ENCODE data around the gene CTNNAL1.
"Not testable (repeated sequence)": the region's sequence is repeated elsewhere in the genome, so short reads cannot be mapped to it uniquely, and the experiment has no call there.

Gene CTNNAL1

DNA sequence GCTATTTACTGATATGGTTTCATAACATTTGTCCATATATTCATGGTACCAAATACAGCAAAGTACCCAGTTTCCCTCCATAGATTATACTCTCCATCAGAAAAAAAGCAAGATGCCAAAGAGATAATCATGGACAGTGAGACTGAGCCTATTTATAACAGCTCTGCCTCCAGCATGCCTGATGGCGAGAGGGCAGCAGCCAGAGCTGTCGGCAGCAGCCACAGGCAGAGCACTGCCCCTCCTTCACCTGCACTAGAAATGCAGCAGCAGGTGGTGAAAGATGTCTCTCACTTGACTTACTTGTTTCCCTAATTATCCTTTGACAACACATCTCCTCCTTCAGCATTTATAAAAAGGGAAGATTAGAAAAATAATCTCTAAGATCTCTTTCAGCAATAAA, 32.4 kb downstream of the CTNNAL1 start:
- DNase-seq (ENCODE audit: low spot score in 2 of 2) (no peak), ATAC-seq (no peak)
- Mint-ChIP-seq H3K4me3 (no peak overlapping the region), H3K4me1 (no peaks in the 10 kb centered on the region), H3K36me3 (no peaks in the 10 kb centered on the region), H3K27ac (no peak overlapping the region), H3K9me3 (no peaks in the 10 kb centered on the region)

DNA sequence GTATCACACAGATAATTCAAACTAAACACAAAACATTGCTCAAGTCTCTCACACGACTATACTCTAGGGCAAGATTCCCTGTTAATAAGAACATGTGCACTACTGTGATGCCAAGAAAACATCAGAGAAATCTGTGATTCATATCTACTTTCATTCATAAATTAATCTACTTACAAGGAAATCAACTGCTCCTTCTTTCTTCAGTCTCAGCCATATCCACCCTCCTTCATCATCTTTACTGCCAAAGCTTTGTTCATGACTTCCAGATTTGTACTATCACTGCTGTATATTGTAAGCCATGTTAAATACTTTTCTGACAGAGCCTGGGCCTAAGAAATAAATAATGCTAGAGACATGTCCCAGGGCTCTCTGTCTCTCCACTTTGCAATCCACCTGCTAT, 35.1 kb downstream of the CTNNAL1 start:
- DNase-seq (ENCODE audit: low spot score in 2 of 2) (no peak), ATAC-seq (no peak)
- Mint-ChIP-seq H3K4me1 (no peaks in the 10 kb centered on the region), H3K9me3 (no peaks in the 10 kb centered on the region), H3K27ac (no peak overlapping the region), H3K36me3 (no peaks in the 10 kb centered on the region), H3K4me3 (no peak overlapping the region)

DNA sequence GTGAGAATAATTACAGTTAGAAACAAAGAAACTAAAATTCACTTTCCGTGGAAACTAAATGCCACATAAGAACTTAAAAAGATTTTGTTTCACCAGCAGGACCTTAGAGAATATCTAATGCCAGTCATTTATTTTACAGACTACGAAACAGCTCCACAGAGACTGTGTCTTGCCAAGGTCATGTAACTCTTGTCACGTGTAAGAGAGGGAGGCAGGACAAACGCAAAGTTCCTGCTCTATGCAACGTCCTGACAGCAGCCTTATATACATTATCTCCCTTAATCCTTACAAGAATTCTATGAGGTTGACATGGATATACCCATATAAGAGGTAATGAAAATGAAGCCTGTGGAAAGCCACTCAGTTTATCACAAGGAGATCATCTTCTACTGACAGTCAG, 39.4 kb downstream of the CTNNAL1 start:
- ATAC-seq (no peak), DNase-seq (ENCODE audit: low spot score in 2 of 2) (no peak)
- no peaks in the 10 kb centered on the region for H3K36me3 Mint-ChIP-seq
- no peak overlapping the region for H3K4me3 Mint-ChIP-seq
- H3K4me1 Mint-ChIP-seq, result no peaks in the 10 kb centered on the region
- peaks cover 3% of the 10 kb centered on the region for H3K9me3 Mint-ChIP-seq
- no peak overlapping the region for H3K27ac Mint-ChIP-seq

DNA sequence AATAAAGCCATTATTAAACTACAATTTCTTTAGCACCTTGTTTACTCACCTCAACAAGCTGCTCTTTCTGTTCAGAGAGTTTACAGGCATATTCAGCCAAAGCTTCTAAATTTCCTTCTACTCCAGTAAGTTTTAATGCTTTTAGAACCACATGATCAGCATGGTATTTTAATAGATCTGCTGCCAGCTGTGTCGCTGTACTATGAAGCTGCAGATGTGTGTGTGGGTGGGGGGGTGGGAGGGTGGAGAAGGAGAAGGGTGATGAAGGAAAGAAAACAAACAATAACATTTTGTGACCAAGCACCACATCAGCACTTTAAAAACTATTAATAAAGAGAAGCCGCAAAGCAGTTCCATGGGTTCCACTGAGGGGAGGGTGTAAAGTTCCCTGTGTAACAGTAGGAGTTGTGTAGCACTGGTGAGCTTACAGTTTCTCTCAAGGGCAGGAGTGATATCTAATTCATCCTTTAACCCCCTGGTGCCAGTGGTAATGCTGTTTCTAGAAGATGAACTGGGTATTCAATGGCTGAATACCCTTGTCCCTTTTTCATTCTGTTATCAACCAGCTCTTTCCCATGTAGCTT, 40.6 kb downstream of the CTNNAL1 start:
- Mint-ChIP-seq H3K36me3 (no peaks in the 10 kb centered on the region), H3K9me3 (peaks cover 3% of the 10 kb centered on the region), H3K4me1 (no peaks in the 10 kb centered on the region), H3K27ac (no peak overlapping the region), H3K4me3 (no peak overlapping the region)
- DNase-seq (ENCODE audit: low spot score in 2 of 2), result no peak
- ATAC-seq, result no peak

DNA sequence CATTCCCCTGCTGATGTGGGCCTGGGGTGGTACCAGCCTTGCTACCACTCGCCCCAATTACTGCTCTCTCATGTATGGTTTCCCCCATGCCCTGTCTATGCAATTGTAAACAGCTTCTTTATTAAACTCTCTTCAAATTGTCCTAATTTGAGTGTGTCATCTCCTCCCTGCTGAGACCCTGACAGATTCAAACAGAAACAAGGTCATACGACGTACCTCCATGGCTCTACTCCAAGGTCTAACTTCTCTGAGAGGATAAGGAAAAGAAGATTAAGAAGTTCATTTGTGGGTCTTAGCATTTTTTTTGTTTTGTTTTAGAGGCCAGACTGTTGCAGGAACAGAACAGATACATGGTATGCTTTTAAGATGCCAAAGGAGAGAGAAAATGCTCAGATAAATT, 41.1 kb downstream of the CTNNAL1 start:
- peaks cover 3% of the 10 kb centered on the region for H3K9me3 Mint-ChIP-seq
- H3K4me3 Mint-ChIP-seq, result no peak overlapping the region
- H3K4me1 Mint-ChIP-seq, result no peaks in the 10 kb centered on the region

DNA sequence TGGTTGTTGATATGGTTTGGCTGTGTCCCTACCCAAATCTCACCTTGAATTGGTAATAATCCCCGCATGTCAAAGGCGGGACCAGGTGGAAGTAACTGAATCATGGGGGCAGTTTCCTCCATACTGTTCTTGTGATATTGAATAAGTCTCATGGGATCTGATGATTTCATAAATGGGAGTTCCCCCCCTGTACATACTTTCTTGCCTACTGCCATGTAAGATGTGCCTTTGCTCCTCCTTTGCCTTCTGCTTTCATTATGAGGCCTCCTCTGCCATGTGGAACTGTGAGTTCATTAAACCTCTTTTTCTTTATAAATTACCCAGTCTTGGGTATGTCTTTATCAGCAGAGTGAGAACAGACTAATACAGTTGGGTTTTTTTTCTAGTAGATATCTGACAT, 41.9 kb downstream of the CTNNAL1 start:
- not testable (repeated sequence) for DNase-seq (ENCODE audit: low spot score in 2 of 2); H3K27ac Mint-ChIP-seq; H3K4me3 Mint-ChIP-seq; H3K9me3 Mint-ChIP-seq; H3K4me1 Mint-ChIP-seq; H3K36me3 Mint-ChIP-seq; ATAC-seq

More for the DNA sequence above, 41.1 kb downstream of the CTNNAL1 start:
- H3K36me3 Mint-ChIP-seq, result no peaks in the 10 kb centered on the region
- ATAC-seq, result no peak
- DNase-seq (ENCODE audit: low spot score in 2 of 2), result no peak
- no peak overlapping the region for H3K27ac Mint-ChIP-seq

DNA sequence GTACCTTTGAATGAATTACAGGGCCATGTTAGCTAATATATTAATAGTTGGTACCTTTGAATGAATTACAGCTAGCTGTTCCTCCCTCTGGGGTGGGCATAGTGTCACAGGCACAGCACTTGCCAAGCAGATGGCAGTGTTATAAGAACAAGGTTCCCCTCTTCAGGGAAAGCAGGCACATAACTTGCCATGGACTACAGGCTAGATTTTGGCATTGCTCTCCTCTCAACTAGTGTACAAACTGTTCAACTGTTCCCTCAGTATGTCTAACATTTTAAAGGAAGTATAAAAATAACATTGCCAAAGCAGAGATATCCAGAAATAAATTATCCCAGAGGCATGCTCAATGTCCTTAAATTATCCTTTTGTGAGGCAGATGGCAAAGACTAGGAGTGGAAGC, 45.4 kb downstream of the CTNNAL1 start:
- ATAC-seq, result no peak
- Mint-ChIP-seq H3K27ac (no peak overlapping the region), H3K4me3 (no peak overlapping the region), H3K9me3 (peaks cover 3% of the 10 kb centered on the region), H3K36me3 (no peaks in the 10 kb centered on the region), H3K4me1 (no peaks in the 10 kb centered on the region)
- no peak for DNase-seq (ENCODE audit: low spot score in 2 of 2)

DNA sequence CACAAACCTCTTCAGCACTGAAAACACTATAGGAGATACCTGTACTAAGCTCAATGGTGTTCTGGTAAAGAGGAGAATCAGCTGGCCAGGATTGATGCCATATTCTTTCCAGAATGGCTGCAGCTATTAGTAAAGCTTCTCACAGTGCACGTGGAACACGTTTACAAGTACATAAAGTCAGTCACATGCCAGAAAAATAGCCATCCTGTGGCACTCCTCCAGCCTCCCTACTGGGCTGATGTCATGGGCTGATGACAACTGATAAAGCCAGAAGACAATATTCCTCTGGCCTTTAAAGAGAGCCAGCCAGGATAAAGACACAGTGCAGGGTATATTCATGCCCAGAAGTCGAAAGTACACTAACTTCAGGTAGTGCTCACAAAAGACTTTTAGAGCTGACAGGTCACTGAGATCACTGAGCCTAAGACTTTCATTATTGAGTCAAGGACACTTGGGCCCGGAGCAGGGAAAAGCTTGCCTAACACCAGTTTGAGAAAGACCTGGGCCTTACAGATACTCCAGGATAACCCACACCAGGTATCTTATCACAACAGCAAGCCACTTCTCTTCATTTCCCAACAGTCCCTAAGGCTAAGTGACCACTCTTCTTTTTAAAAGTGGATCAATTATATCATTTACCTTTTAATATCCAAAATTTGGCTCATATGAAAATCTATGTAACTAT, 49.7 kb downstream of the CTNNAL1 start:
- H3K9me3 Mint-ChIP-seq, result no peaks in the 10 kb centered on the region
- H3K27ac Mint-ChIP-seq, result no peak overlapping the region
- H3K4me1 Mint-ChIP-seq, result no peaks in the 10 kb centered on the region
- no peak overlapping the region for H3K4me3 Mint-ChIP-seq
- no peak for DNase-seq (ENCODE audit: low spot score in 2 of 2)
- no peak for ATAC-seq
- no peaks in the 10 kb centered on the region for H3K36me3 Mint-ChIP-seq

DNA sequence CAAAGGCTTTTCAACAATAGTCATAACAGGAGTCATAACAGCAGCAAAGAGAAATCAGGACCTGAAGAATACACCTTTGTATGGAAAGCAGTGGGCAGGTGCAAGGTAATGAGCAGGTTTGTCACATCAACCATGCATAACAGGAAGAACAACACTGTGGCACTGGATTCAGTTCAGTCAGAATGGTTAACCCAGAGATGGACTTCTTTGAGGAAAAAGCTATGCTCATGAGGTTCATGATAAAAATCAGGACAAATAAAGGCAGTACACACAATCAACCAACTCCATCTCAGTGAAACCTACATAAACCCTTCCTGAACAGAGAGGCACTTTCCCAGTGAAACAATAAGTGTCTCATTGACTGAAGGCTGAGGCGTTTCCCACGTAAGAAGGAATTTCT, 52.1 kb downstream of the CTNNAL1 start:
- H3K36me3 Mint-ChIP-seq, result no peaks in the 10 kb centered on the region
- DNase-seq (ENCODE audit: low spot score in 2 of 2) (no peak), ATAC-seq (no peak)
- H3K9me3 Mint-ChIP-seq, result no peaks in the 10 kb centered on the region
- H3K4me1 Mint-ChIP-seq, result no peaks in the 10 kb centered on the region
- no peak overlapping the region for H3K4me3 Mint-ChIP-seq
- no peak overlapping the region for H3K27ac Mint-ChIP-seq

DNA sequence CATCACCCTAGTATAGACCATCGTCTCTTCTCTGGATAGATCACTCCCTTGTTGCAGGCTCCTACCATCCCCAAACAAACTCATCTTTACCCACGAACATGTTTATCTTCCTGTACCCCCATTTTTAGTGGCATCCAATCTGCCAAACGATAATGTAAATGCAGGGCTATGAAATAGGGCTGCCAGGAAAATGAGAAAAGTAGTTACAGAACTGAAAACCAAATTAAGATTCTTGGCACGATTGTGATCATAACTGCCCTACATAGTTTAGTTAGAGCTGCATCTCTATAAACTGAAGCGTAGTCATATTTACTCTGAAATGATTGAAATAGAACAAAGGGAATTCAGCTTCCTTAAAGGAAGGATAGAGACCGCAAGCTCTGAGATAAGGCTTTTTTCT, 53.0 kb downstream of the CTNNAL1 start:
- no peak overlapping the region for H3K4me3 Mint-ChIP-seq
- H3K9me3 Mint-ChIP-seq, result no peaks in the 10 kb centered on the region
- no peak overlapping the region for H3K27ac Mint-ChIP-seq
- ATAC-seq (no peak), DNase-seq (ENCODE audit: low spot score in 2 of 2) (no peak)
- no peaks in the 10 kb centered on the region for H3K36me3 Mint-ChIP-seq
- H3K4me1 Mint-ChIP-seq, result no peaks in the 10 kb centered on the region

DNA sequence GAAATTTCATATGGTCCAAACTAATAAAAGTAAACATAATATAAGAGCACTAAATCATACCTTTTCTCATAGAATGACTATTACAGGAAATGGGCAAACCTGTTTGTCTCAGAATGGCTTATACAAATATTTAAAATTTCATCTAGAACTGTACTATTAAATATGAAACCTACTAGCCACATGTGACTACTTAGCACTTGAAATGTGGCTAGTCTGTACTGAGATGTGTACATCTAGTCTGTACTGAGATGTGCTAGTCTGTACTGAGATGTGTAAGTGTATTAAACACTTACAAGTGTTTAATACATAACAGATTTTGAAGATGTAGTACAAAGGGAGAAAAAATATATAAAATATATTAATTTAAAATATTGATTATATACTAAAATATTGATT, 56.7 kb downstream of the CTNNAL1 start:
- no peak overlapping the region for H3K4me3 Mint-ChIP-seq
- no peaks in the 10 kb centered on the region for H3K36me3 Mint-ChIP-seq
- H3K9me3 Mint-ChIP-seq, result no peaks in the 10 kb centered on the region
- DNase-seq (ENCODE audit: low spot score in 2 of 2), result no peak
- ATAC-seq, result peak; percentile 78
- no peak overlapping the region for H3K27ac Mint-ChIP-seq
- H3K4me1 Mint-ChIP-seq, result no peaks in the 10 kb centered on the region

DNA sequence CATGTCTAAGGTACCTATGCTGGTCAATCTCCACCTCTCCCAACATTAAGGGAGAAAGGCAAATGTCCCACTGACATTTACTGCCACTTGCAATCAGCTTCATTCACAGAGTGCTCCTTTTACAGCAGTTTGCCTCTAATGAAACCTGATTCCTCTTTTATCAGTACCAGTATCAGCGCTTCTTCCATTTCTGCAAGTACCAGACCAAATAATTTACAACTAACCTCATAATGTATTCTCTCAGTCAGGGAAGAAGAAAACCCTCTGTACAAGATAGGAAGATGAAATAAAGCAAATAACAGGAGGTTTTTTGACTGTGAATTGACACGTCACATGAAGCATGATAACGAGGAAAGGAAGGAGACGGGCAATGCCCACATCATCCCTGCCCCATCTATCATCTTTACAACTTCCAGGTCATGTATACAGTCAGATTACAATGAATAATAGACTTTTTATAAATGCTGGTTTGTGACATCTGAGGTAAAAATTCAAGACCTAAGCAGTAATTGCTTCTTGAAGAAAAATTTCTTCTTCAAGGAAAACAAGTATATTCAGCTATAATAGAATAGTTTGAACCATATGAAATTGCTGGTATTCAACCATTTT, 57.2 kb downstream of the CTNNAL1 start:
- DNase-seq (ENCODE audit: low spot score in 2 of 2) (no peak), ATAC-seq (no peak)
- H3K36me3 Mint-ChIP-seq, result no peaks in the 10 kb centered on the region
- H3K9me3 Mint-ChIP-seq, result no peaks in the 10 kb centered on the region
- H3K27ac Mint-ChIP-seq, result no peak overlapping the region
- no peaks in the 10 kb centered on the region for H3K4me1 Mint-ChIP-seq
- H3K4me3 Mint-ChIP-seq, result no peak overlapping the region

DNA sequence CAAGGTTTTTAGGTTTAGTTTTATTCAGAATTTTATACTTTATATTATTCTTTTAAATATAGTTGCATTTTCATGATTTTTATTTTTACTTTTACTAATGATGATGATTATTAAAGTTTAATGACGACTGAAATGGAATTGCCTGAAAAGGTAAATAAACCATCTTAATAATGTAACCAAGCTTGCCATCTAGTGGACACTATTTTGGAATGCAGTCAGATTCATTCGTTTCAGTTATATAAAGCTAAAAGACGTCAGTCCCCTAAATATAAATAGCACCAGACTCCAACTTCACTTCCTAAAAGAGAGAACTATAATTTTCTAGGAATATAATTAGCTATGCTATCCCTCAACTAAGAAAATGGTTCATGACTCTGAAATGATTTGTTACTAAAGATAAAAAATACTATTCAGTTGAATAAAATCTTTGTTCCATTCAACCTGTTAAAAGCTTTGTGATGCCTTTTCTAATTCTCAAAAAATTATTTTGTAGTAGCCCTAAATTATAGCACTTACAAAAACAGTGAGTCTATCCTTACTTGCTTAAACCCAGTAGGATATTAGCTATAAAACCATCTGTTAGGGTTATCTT, 59.2 kb downstream of the CTNNAL1 start:
- no peaks in the 10 kb centered on the region for H3K36me3 Mint-ChIP-seq
- H3K4me1 Mint-ChIP-seq, result no peaks in the 10 kb centered on the region
- no peak overlapping the region for H3K27ac Mint-ChIP-seq
- H3K9me3 Mint-ChIP-seq, result no peaks in the 10 kb centered on the region
- ATAC-seq (no peak), DNase-seq (ENCODE audit: low spot score in 2 of 2) (no peak)
- H3K4me3 Mint-ChIP-seq, result no peak overlapping the region

DNA sequence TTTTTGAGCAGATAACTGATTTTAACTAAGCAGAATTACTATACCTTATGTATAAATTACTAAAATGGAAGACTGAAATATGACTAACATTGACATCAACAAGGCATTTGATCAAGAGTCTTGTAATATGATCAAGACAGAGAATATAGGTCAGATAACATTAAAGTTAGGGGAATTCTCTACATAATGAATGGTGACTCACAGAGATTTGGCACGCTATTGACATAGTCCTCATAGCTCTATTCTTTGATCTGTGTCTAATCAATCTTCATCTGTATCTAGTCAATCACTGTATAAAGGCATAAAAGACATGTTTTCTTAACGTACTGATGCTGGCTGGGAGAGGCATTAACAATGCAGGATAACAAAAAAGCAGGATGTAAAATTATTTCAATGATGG, 61.7 kb downstream of the CTNNAL1 start:
- no peaks in the 10 kb centered on the region for H3K9me3 Mint-ChIP-seq
- peak; percentile 24 for ATAC-seq
- no peak overlapping the region for H3K27ac Mint-ChIP-seq
- no peaks in the 10 kb centered on the region for H3K4me1 Mint-ChIP-seq
- no peak overlapping the region for H3K4me3 Mint-ChIP-seq
- H3K36me3 Mint-ChIP-seq, result no peaks in the 10 kb centered on the region
- DNase-seq (ENCODE audit: low spot score in 2 of 2), result no peak

DNA sequence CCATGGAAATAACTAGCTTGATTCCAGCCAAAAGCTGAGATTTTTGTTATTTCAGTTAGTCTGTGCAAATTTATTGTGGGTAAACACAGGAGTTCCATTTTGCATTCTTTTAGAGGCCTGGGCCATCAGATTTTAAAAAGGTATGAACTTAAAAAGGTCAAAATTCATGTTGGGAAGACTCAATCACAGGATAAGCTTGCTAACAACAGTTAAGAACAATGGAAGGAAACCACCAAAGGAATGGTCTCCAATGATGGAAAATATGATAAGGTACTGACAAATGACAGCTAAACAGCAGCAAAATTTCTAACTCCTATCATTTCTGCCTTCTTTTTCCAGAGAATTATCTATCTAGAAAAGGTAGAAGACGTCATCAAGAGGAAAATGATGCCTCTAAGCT, 63.1 kb downstream of the CTNNAL1 start:
- no peak for ATAC-seq
- Mint-ChIP-seq H3K4me1 (no peaks in the 10 kb centered on the region), H3K9me3 (no peaks in the 10 kb centered on the region), H3K36me3 (no peaks in the 10 kb centered on the region), H3K4me3 (no peak overlapping the region), H3K27ac (no peak overlapping the region)
- DNase-seq (ENCODE audit: low spot score in 2 of 2), result no peak

DNA sequence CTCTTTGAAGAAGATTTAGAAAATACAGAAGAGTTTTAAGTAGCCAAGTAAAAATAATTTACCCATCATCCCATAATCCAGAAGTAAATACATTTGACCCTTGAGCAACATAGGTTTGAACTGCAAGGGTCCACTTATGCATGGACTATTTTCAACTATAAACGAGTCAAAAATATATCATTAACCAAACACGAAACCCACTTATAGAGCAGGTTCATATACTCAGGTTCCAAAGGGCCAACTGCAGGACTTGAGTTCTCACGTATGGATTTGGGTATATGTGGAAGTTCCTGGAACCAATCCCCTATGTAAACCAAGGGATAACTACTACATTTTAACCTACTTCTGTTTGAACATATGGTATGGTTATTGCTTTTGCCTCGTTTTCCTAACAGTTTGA, 73.3 kb downstream of the CTNNAL1 start:
- Mint-ChIP-seq H3K4me3 (no peak overlapping the region), H3K9me3 (no peaks in the 10 kb centered on the region), H3K4me1 (peaks cover 5% of the 10 kb centered on the region), H3K36me3 (peaks cover 15% of the 10 kb centered on the region), H3K27ac (no peak overlapping the region)
- ATAC-seq, result no peak
- DNase-seq (ENCODE audit: low spot score in 2 of 2), result no peak

Measured in stimulated activated effector memory CD8-positive, alpha-beta T cell treated with anti-CD3 and anti-CD28 coated beads, Interleukin-12 subunit alpha, Interleukin-12 subunit beta, amount 100 ng/mL, for 72 hours (primary cell).